WTC11 (cell line): Measurements from ENCODE around the gene AKIRIN1. TPM values are rescaled to one million over a fixed set of nuclear protein-coding genes. Genes with fewer than 3 reads are reported as not detected.
"Not testable (repeated sequence)": the region's sequence is repeated elsewhere in the genome, so short reads cannot be mapped to it uniquely, and the experiment has no call there.

Experiments used
- ATAC-seq: fragments of 200-7000 bp; cut with Tn5 transposase; 2 replicates; pipeline ENCODE4 v1.10.0; 2021; ENCODE audit warnings: mild to moderate bottlenecking, moderate library complexity
- CTCF ChIA-PET: fragments of 300-600 bp; sonication (Branson Sonifier 250); formaldehyde crosslinking; loops from one replicate; lab custom pipeline; 2021; ENCODE audit warnings: antibody characterized with exemption; lab: Charles Lee
- POLR2A ChIA-PET: fragments of 350-600 bp; sonication (Branson Sonifier 250); formaldehyde crosslinking; loops from one replicate; lab custom pipeline; 2021; ENCODE audit warnings: antibody characterized with exemption; lab: Charles Lee
- DNase-seq: peaks from one replicate; pipeline ENCODE4 v3.0.0; 2021; ENCODE audit warnings: low spot score
- H3K27ac Mint-ChIP-seq: 2 replicates; pipeline ENCODE4 v1.8.0; 2021; ENCODE audit warnings: mixed read lengths
- H3K27me3 Mint-ChIP-seq: 2 replicates; pipeline ENCODE4 v1.8.0; 2021; ENCODE audit warnings: low read depth, mild to moderate bottlenecking, moderate library complexity, mixed read lengths
- H3K36me3 Mint-ChIP-seq: 2 replicates; pipeline ENCODE4 v1.8.0; 2021; ENCODE audit warnings: mixed read lengths
- H3K4me1 Mint-ChIP-seq: 2 replicates; pipeline ENCODE4 v1.8.0; 2022; ENCODE audit warnings: mixed read lengths
- H3K4me3 Mint-ChIP-seq: 2 replicates; pipeline ENCODE4 v1.8.0; 2021; ENCODE audit warnings: mild to moderate bottlenecking, moderate library complexity, mixed read lengths
- H3K9me3 Mint-ChIP-seq: 2 replicates; pipeline ENCODE4 v1.8.0; 2021; ENCODE audit warnings: mixed read lengths
- ARID4B ChIP-seq: sonication (generic); formaldehyde crosslinking; IDR thresholded peaks from 2 replicates; pipeline ENCODE4 v1.8.0; 2023; ENCODE audit warnings: missing genetic modification reagents, mild to moderate bottlenecking, borderline replicate concordance
- ATF3 ChIP-seq: sonication (generic); formaldehyde crosslinking; conservative IDR thresholded peaks from 2 replicates; pipeline ENCODE4 v1.8.1; 2022; ENCODE audit warnings: mild to moderate bottlenecking, missing genetic modification reagents
- CBFB ChIP-seq: sonication (generic); formaldehyde crosslinking; IDR thresholded peaks from 2 replicates; pipeline ENCODE4 v1.8.1; 2022; ENCODE audit warnings: mild to moderate bottlenecking, low read depth, missing genetic modification reagents
- CDX4 ChIP-seq: fragments of 250-450 bp; sonication (Bioruptor Pico); IDR thresholded peaks from 2 replicates; pipeline ENCODE4 v1.9.0; 2021; ENCODE audit warnings: moderate library complexity, mild to moderate bottlenecking, inconsistent platforms, borderline replicate concordance
- CREM ChIP-seq: sonication (generic); formaldehyde crosslinking; IDR thresholded peaks from 2 replicates; pipeline ENCODE4 v1.8.1; 2022; ENCODE audit warnings: mild to moderate bottlenecking, missing genetic modification reagents, moderate library complexity
- IRF2 ChIP-seq: sonication (generic); formaldehyde crosslinking; IDR thresholded peaks from 2 replicates; pipeline ENCODE4 v1.8.0; 2022; ENCODE audit warnings: low read depth, missing genetic modification reagents, borderline replicate concordance
- NFATC4 ChIP-seq: fragments of 250-450 bp; sonication (Bioruptor Pico); IDR thresholded peaks from 2 replicates; pipeline ENCODE4 v1.9.0; 2021; ENCODE audit warnings: mild to moderate bottlenecking
- NFYB ChIP-seq: sonication (generic); formaldehyde crosslinking; conservative IDR thresholded peaks from 2 replicates; pipeline ENCODE4 v1.8.0; 2022; ENCODE audit warnings: low read depth, missing genetic modification reagents
- NR2C2 ChIP-seq: sonication (generic); formaldehyde crosslinking; IDR thresholded peaks from 2 replicates; pipeline ENCODE4 v1.8.0; 2022; ENCODE audit warnings: mild to moderate bottlenecking, missing genetic modification reagents
- NR3C1 ChIP-seq: sonication (generic); formaldehyde crosslinking; conservative IDR thresholded peaks from 2 replicates; pipeline ENCODE4 v1.8.1; 2023; ENCODE audit warnings: low read depth, mild to moderate bottlenecking, missing genetic modification reagents
- OVOL2 ChIP-seq: fragments of 250-450 bp; sonication (Bioruptor Pico); IDR thresholded peaks from 2 replicates; pipeline ENCODE4 v1.9.0; 2021; ENCODE audit warnings: mild to moderate bottlenecking, borderline replicate concordance
- SOX15 ChIP-seq: fragments of 250-450 bp; sonication (Bioruptor Pico); IDR thresholded peaks from 2 replicates; pipeline ENCODE4 v1.9.0; 2021; ENCODE audit warnings: mild to moderate bottlenecking
- SP1 ChIP-seq: sonication (generic); formaldehyde crosslinking; conservative IDR thresholded peaks from 2 replicates; pipeline ENCODE4 v1.8.1; 2022; ENCODE audit warnings: missing genetic modification reagents
- TEAD4 ChIP-seq: sonication (generic); formaldehyde crosslinking; IDR thresholded peaks from 2 replicates; pipeline ENCODE4 v1.8.0; 2022; ENCODE audit warnings: mild to moderate bottlenecking, missing genetic modification reagents
- TP53 ChIP-seq: sonication (generic); formaldehyde crosslinking; IDR thresholded peaks from 2 replicates; pipeline ENCODE4 v1.8.1; 2023; ENCODE audit warnings: mild to moderate bottlenecking, missing genetic modification reagents
- USF1 ChIP-seq: sonication (generic); formaldehyde crosslinking; IDR thresholded peaks from 2 replicates; pipeline ENCODE4 v1.8.0; 2022; ENCODE audit warnings: mild to moderate bottlenecking, missing genetic modification reagents
- ZNF263 ChIP-seq: sonication (generic); formaldehyde crosslinking; IDR thresholded peaks from 2 replicates; pipeline ENCODE4 v1.8.1; 2022; ENCODE audit warnings: low read depth, mild to moderate bottlenecking, moderate library complexity, missing genetic modification reagents
- ZNF281 ChIP-seq: sonication (generic); formaldehyde crosslinking; IDR thresholded peaks from 2 replicates; pipeline ENCODE4 v1.8.0; 2023; ENCODE audit warnings: mild to moderate bottlenecking, missing genetic modification reagents
- ZNF671 ChIP-seq: fragments of 250-450 bp; sonication (Bioruptor Pico); IDR thresholded peaks from 2 replicates; pipeline ENCODE4 v1.8.0; 2021; ENCODE audit warnings: mild to moderate bottlenecking
- total RNA-seq: library from RNA; stranded (reverse); gene quantifications from 3 replicates; pipeline ENCODE4 v1.2.3, GENCODE V29; 2021

The AKIRIN1 gene
- total RNA-seq, 1 experiment from 2014 or later: 183 TPM

GRCh38 chr1:39051193-39051850 is 60.2 kb downstream of the AKIRIN1 start:
- H3K4me1 Mint-ChIP-seq, H3K27ac Mint-ChIP-seq, H3K4me3 Mint-ChIP-seq, POLR2A ChIA-PET, ATAC-seq, DNase-seq, H3K36me3 Mint-ChIP-seq, H3K27me3 Mint-ChIP-seq, H3K9me3 Mint-ChIP-seq: not testable (repeated sequence)
- CTCF ChIA-PET: interaction anchor here (0.7 to 1.6 kb wide), 2 partner anchors 140 to 205 kb away, joined by 3 to 4 read pairs; no protein-coding TSS in a partner anchor

GRCh38 chr1:39051956-39052355 is 60.9 kb downstream of the AKIRIN1 start:
- Mint-ChIP-seq H3K27me3 (no peaks in the 10 kb centered on the region), H3K4me1 (peaks cover 9% of the 10 kb centered on the region), H3K27ac (peak overlapping the region; percentile 79), H3K36me3 (peaks cover 5% of the 10 kb centered on the region; the same call in 1 of the 2 replicates), H3K9me3 (no peaks in the 10 kb centered on the region), H3K4me3 (no peak overlapping the region)
- peak; percentile 43; the same call in 1 of the 2 replicates for ATAC-seq
- no peak for TF ChIP-seq OVOL2 (CRISPR knock-in tag)
- TF ChIP-seq IRF2 (CRISPR knock-in tag): no peak
- no peak for TF ChIP-seq ZNF281 (CRISPR knock-in tag)
- no peak for TF ChIP-seq ZNF263
- no peak for TF ChIP-seq USF1 (CRISPR knock-in tag)
- no peak for TF ChIP-seq SOX15 (CRISPR knock-in tag)
- TF ChIP-seq CBFB: no peak
- TF ChIP-seq NFYB (CRISPR knock-in tag): no peak
- TF ChIP-seq ARID4B (CRISPR knock-in tag): no peak
- no peak for TF ChIP-seq ATF3
- TF ChIP-seq TEAD4 (CRISPR knock-in tag): no peak
- TF ChIP-seq CREM (CRISPR knock-in tag): no peak
- no peak for TF ChIP-seq TP53 (CRISPR knock-in tag)
- TF ChIP-seq CDX4 (CRISPR knock-in tag): no peak
- TF ChIP-seq ZNF671 (CRISPR knock-in tag): no peak
- no peak for TF ChIP-seq NR2C2
- no peak for TF ChIP-seq NFATC4 (CRISPR knock-in tag)
- TF ChIP-seq SP1: no peak
- TF ChIP-seq NR3C1 (CRISPR knock-in tag): no peak
- ChIA-PET POLR2A (no interaction called here), CTCF (interaction anchor here (1.6 kb wide), 1 partner anchor 139 kb away, joined by 4 read pairs; no protein-coding TSS in a partner anchor)
- no peak for DNase-seq

GRCh38 chr1:39055213-39055710 is 64.2 kb downstream of the AKIRIN1 start:
- H3K36me3 Mint-ChIP-seq, POLR2A ChIA-PET, CTCF ChIA-PET, DNase-seq, H3K27ac Mint-ChIP-seq, H3K4me1 Mint-ChIP-seq, H3K9me3 Mint-ChIP-seq, H3K27me3 Mint-ChIP-seq, ATAC-seq, H3K4me3 Mint-ChIP-seq: not testable (repeated sequence)
